ENCODE data around the gene DHRS11.

DHRS11 gene

GRCh38 chr17:36608280-36608679 is 16.6 kb downstream of the DHRS11 start:
- no peak overlapping the region for H3K4me3 ChIP-seq
- no peaks in the 10 kb centered on the region for H3K36me3 ChIP-seq (ENCODE audit: insufficient read depth, low read length)
- H3K9me3 ChIP-seq (ENCODE audit: low read depth, low read length), result no peaks in the 10 kb centered on the region
- TF ChIP-seq FOXP2 (optimal IDR thresholded peaks at IDR 0.05; ENCODE audit: control extremely low read depth, extremely low read length, insufficient read depth), result no peak
- TF ChIP-seq EZH2 (IDR thresholded peaks at IDR 0.05), result no peak
- no peak for TF ChIP-seq POLR2AphosphoS5 (IDR thresholded peaks at IDR 0.05; ENCODE audit: borderline replicate concordance, low read depth, low read length)
- no peak overlapping the region for H3K9ac ChIP-seq (ENCODE audit: insufficient read length)
- no peak for DNase-seq (ENCODE audit: low read depth, low spot score)
- no peak overlapping the region for H3K27ac ChIP-seq

GRCh38 chr17:36608794-36609497 is 17.3 kb downstream of the DHRS11 start:
- no peak overlapping the region for H3K9ac ChIP-seq (ENCODE audit: insufficient read length)
- no peaks in the 10 kb centered on the region for H3K36me3 ChIP-seq (ENCODE audit: insufficient read depth, low read length)
- DNase-seq (ENCODE audit: low read depth, low spot score), result no peak
- no peak overlapping the region for H3K4me3 ChIP-seq
- no peak overlapping the region for H3K27ac ChIP-seq
- TF ChIP-seq POLR2AphosphoS5 (IDR thresholded peaks at IDR 0.05; ENCODE audit: borderline replicate concordance, low read depth, low read length) (no peak), EZH2 (IDR thresholded peaks at IDR 0.05) (no peak)
- no peaks in the 10 kb centered on the region for H3K9me3 ChIP-seq (ENCODE audit: low read depth, low read length)

- no peak for DNase-seq (ENCODE audit: low read depth, low spot score)
- TF ChIP-seq EZH2 (IDR thresholded peaks at IDR 0.05) (no peak), POLR2AphosphoS5 (IDR thresholded peaks at IDR 0.05; ENCODE audit: borderline replicate concordance, low read depth, low read length) (no peak), FOXP2 (optimal IDR thresholded peaks at IDR 0.05; ENCODE audit: control extremely low read depth, extremely low read length, insufficient read depth) (no peak)
- H3K9ac ChIP-seq (ENCODE audit: insufficient read length), result no peak overlapping the region
- H3K27ac ChIP-seq, result no peak overlapping the region
- H3K9me3 ChIP-seq (ENCODE audit: low read depth, low read length), result no peaks in the 10 kb centered on the region
- H3K36me3 ChIP-seq (ENCODE audit: insufficient read depth, low read length), result no peaks in the 10 kb centered on the region
- no peak overlapping the region for H3K4me3 ChIP-seq
Measured at GRCh38 chr17:36609498-36609862, 17.8 kb downstream of the DHRS11 start.

- H3K4me3 ChIP-seq, result no peak overlapping the region
- no peak overlapping the region for H3K9ac ChIP-seq (ENCODE audit: insufficient read length)
- H3K9me3 ChIP-seq (ENCODE audit: low read depth, low read length), result no peaks in the 10 kb centered on the region
- no peaks in the 10 kb centered on the region for H3K36me3 ChIP-seq (ENCODE audit: insufficient read depth, low read length)
- no peak overlapping the region for H3K27ac ChIP-seq
- no peak for DNase-seq (ENCODE audit: low read depth, low spot score)
- TF ChIP-seq FOXP2 (optimal IDR thresholded peaks at IDR 0.05; ENCODE audit: control extremely low read depth, extremely low read length, insufficient read depth), result no peak
- TF ChIP-seq POLR2AphosphoS5 (IDR thresholded peaks at IDR 0.05; ENCODE audit: borderline replicate concordance, low read depth, low read length), result no peak
- no peak for TF ChIP-seq EZH2 (IDR thresholded peaks at IDR 0.05)
Measured at GRCh38 chr17:36610474-36610873, 18.8 kb downstream of the DHRS11 start.

GRCh38 chr17:36611345-36612072 is 19.8 kb downstream of the DHRS11 start:
- Histone ChIP-seq H3K36me3 (ENCODE audit: insufficient read depth, low read length) (no peaks in the 10 kb centered on the region), H3K27ac (no peak overlapping the region), H3K9ac (ENCODE audit: insufficient read length) (no peak overlapping the region), H3K4me3 (no peak overlapping the region), H3K9me3 (ENCODE audit: low read depth, low read length) (no peaks in the 10 kb centered on the region)
- no peak for TF ChIP-seq POLR2AphosphoS5 (IDR thresholded peaks at IDR 0.05; ENCODE audit: borderline replicate concordance, low read depth, low read length)
- no peak for TF ChIP-seq FOXP2 (optimal IDR thresholded peaks at IDR 0.05; ENCODE audit: control extremely low read depth, extremely low read length, insufficient read depth)
- TF ChIP-seq EZH2 (IDR thresholded peaks at IDR 0.05), result no peak
- DNase-seq (ENCODE audit: low read depth, low spot score), result no peak

- no peak for TF ChIP-seq FOXP2 (optimal IDR thresholded peaks at IDR 0.05; ENCODE audit: control extremely low read depth, extremely low read length, insufficient read depth)
- Histone ChIP-seq H3K4me3 (no peak overlapping the region), H3K9ac (ENCODE audit: insufficient read length) (no peak overlapping the region), H3K27ac (no peak overlapping the region), H3K36me3 (ENCODE audit: insufficient read depth, low read length) (no peaks in the 10 kb centered on the region), H3K9me3 (ENCODE audit: low read depth, low read length) (no peaks in the 10 kb centered on the region)
- DNase-seq (ENCODE audit: low read depth, low spot score), result no peak
Measured at GRCh38 chr17:36612323-36612722, 20.6 kb downstream of the DHRS11 start.

- no peak overlapping the region for H3K27ac ChIP-seq
- TF ChIP-seq EZH2 (IDR thresholded peaks at IDR 0.05) (no peak), POLR2AphosphoS5 (IDR thresholded peaks at IDR 0.05; ENCODE audit: borderline replicate concordance, low read depth, low read length) (no peak), FOXP2 (optimal IDR thresholded peaks at IDR 0.05; ENCODE audit: control extremely low read depth, extremely low read length, insufficient read depth) (no peak)
- no peak for DNase-seq (ENCODE audit: low read depth, low spot score)
- no peak overlapping the region for H3K4me3 ChIP-seq
- H3K9ac ChIP-seq (ENCODE audit: insufficient read length), result no peak overlapping the region
- no peaks in the 10 kb centered on the region for H3K36me3 ChIP-seq (ENCODE audit: insufficient read depth, low read length)
- no peaks in the 10 kb centered on the region for H3K9me3 ChIP-seq (ENCODE audit: low read depth, low read length)
Measured at GRCh38 chr17:36613155-36613554, 21.5 kb downstream of the DHRS11 start.

GRCh38 chr17:36614081-36614480 is 22.4 kb downstream of the DHRS11 start:
- Histone ChIP-seq H3K9ac (ENCODE audit: insufficient read length) (no peak overlapping the region), H3K27ac (no peak overlapping the region), H3K4me3 (no peak overlapping the region), H3K9me3 (ENCODE audit: low read depth, low read length) (no peaks in the 10 kb centered on the region), H3K36me3 (ENCODE audit: insufficient read depth, low read length) (no peaks in the 10 kb centered on the region)
- DNase-seq (ENCODE audit: low read depth, low spot score), result no peak
- TF ChIP-seq EZH2 (IDR thresholded peaks at IDR 0.05) (no peak), FOXP2 (optimal IDR thresholded peaks at IDR 0.05; ENCODE audit: control extremely low read depth, extremely low read length, insufficient read depth) (no peak)

GRCh38 chr17:36614933-36615332 is 23.3 kb downstream of the DHRS11 start:
- Histone ChIP-seq H3K36me3 (ENCODE audit: insufficient read depth, low read length) (no peaks in the 10 kb centered on the region), H3K4me3 (no peak overlapping the region), H3K9me3 (ENCODE audit: low read depth, low read length) (no peaks in the 10 kb centered on the region), H3K27ac (no peak overlapping the region), H3K9ac (ENCODE audit: insufficient read length) (no peak overlapping the region)
- TF ChIP-seq POLR2AphosphoS5 (IDR thresholded peaks at IDR 0.05; ENCODE audit: borderline replicate concordance, low read depth, low read length) (no peak), EZH2 (IDR thresholded peaks at IDR 0.05) (no peak)
- DNase-seq (ENCODE audit: low read depth, low spot score), result no peak

Measured in SK-N-MC (cell line).